ENCODE results near the gene ATP6V0E1.

DNA sequence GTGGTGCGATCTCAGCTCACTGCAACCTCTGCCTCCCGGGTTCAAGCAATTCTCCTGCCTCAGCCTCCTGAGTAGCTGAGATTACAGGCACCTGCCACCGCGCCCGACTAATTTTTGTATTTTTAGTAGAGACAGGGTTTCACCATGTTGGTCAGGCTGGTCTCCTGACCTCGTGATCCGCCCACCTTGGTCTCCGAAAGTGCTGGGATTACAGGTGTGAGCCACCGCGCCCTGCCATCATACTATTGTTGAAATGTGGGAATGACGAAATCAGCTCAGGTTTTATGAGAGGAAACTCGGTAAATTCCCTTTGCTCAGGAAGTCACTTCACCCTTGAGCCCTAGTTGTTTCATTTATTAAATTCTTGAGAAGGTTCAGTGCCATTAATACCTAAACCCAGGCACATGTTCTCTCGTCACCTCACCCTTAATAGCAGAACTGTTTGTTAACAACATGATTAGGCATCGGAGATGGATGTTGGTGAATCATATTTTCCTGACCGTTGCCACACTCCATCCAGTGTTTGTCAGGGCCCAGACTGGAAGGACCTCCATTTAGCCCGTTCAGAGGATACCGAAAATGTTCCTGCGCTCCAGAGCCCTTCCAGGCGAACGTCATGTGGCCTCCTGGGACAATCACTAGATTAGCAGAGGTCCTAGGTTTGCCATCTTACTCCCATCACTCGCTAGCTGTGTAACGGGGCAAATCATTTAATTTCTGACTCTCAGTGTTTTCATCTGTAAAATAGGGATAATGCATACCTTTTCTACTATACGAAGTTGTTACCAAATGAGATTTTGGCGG lies 52.5 kb downstream of the ATP6V0E1 start:
- TF ChIP-seq CTCF (IDR thresholded peaks at IDR 0.05; ENCODE audit: low read length) (no peak), EZH2phosphoT487 (IDR thresholded peaks at IDR 0.05; ENCODE audit: low read length) (no peak)
